T-cell (primary cell): Measurements from ENCODE around the gene CKLF. TPM values are rescaled to one million over a fixed set of nuclear protein-coding genes. Genes with fewer than 3 reads are reported as not detected.
A peak's percentile ranks its signal among the peaks of the same experiment; 100 is the strongest.

Source experiments
- ATAC-seq, 4 experiments: fragments of 200-7000 bp in 3 of 4; fragments of 150-1000 bp in 1 of 4; cut with Tn5 transposase; replicated peaks in 1 of 4; 1 replicate in 3 of 4; 2 replicates in 1 of 4; pipeline ENCODE4 v1.10.0; 2021; ENCODE audit warnings: moderate library complexity in 3 of 4, mild to moderate bottlenecking in 2 of 4, moderate number of reproducible peaks in 1 of 4
- CTCF ChIA-PET, 2 donors: fragments of 300-600 bp; sonication (Branson Sonifier 250); formaldehyde crosslinking; loops; one replicate each; lab custom pipeline; 2022; ENCODE audit warnings: antibody characterized with exemption in 2 of 2; lab: Charles Lee
- POLR2A ChIA-PET, 2 donors: fragments of 300-600 bp; sonication (Branson Sonifier 250); formaldehyde crosslinking; loops; one replicate each; lab custom pipeline; 2022; ENCODE audit warnings: antibody characterized with exemption in 2 of 2; lab: Charles Lee
- DNase-seq, 35 experiments: peaks; one replicate each; pipeline versions ENCODE4 v3.0.0 to v3.0.0-alpha.2; 2013 to 2023
- H3K27ac ChIP-seq: one replicate; pipeline ENCODE4 v1.5.1; 2013; ENCODE audit warnings: low read length
- H3K27me3 ChIP-seq, 2 experiments: replicated peaks in 1 of 2; 1 replicate in 1 of 2; 2 replicates in 1 of 2; pipeline versions ENCODE4 v1.6.1 to v1.7.0; 2013; ENCODE audit warnings: low read length in 1 of 2, mixed read lengths in 1 of 2; ENCODE audit not compliant: control insufficient read depth in 2 of 2, insufficient read depth in 2 of 2; ENCODE audit errors: extremely low read depth in 1 of 2
- H3K36me3 ChIP-seq, 2 donors: 1 replicate in 1 of 2; 2 replicates in 1 of 2; pipeline versions ENCODE4 v1.6.1 to v1.7.0; 2013; ENCODE audit warnings: low read length in 1 of 2; ENCODE audit not compliant: control insufficient read depth in 2 of 2, insufficient read depth in 1 of 2; ENCODE audit errors: extremely low read depth in 1 of 2
- H3K4me1 ChIP-seq, 2 experiments: 1 replicate in 1 of 2; 2 replicates in 1 of 2; pipeline versions ENCODE4 v1.6.1 to v1.7.0; 2013; ENCODE audit warnings: low read length in 2 of 2, mixed read lengths in 1 of 2; ENCODE audit not compliant: insufficient read depth in 2 of 2, control insufficient read depth in 1 of 2; ENCODE audit errors: extremely low read depth in 1 of 2
- H3K4me3 ChIP-seq, 2 donors: 1 replicate in 1 of 2; 2 replicates in 1 of 2; pipeline versions ENCODE4 v1.5.1 to v1.7.0; 2013; ENCODE audit warnings: mild to moderate bottlenecking in 2 of 2, low read length in 1 of 2, moderate library complexity in 1 of 2; ENCODE audit not compliant: control insufficient read depth in 1 of 2; ENCODE audit errors: extremely low read depth in 1 of 2
- H3K9me3 ChIP-seq: 2 replicates; pipeline ENCODE4 v1.7.0; 2013
- H3K27ac Mint-ChIP-seq, 2 donors: one replicate each; pipeline ENCODE4 v1.8.0; 2020 to 2021; ENCODE audit warnings: mild to moderate bottlenecking in 2 of 2, mixed read lengths in 2 of 2
- H3K27me3 Mint-ChIP-seq, 2 donors: one replicate each; pipeline ENCODE4 v1.8.0; 2021 to 2022; ENCODE audit warnings: mixed read lengths in 2 of 2
- H3K36me3 Mint-ChIP-seq: one replicate; pipeline ENCODE4 v1.8.0; 2021; ENCODE audit warnings: mixed read lengths
- H3K4me1 Mint-ChIP-seq, 3 donors: one replicate each; pipeline ENCODE4 v1.8.0; 2020 to 2022; ENCODE audit warnings: mixed read lengths in 3 of 3, mild to moderate bottlenecking in 1 of 3
- H3K4me3 Mint-ChIP-seq, 3 donors: one replicate each; pipeline ENCODE4 v1.8.0; 2020 to 2022; ENCODE audit warnings: mild to moderate bottlenecking in 3 of 3, mixed read lengths in 3 of 3, moderate library complexity in 3 of 3
- H3K9me3 Mint-ChIP-seq, 3 donors: one replicate each; pipeline ENCODE4 v1.8.0; 2020 to 2022; ENCODE audit warnings: mixed read lengths in 3 of 3
- WGBS: methylation state at CpG from one replicate; pipeline ENCODE4 v1.1.5; 2013; ENCODE audit warnings: missing lambda C conversion rate; ENCODE audit not compliant: insufficient coverage; 5-methylcytosine and 5-hydroxymethylcytosine counted together
- total RNA-seq, 35 experiments: library from RNA in 6 of 35; stranded (reverse) in 6 of 35; fragments of 120-200 nt in 1 of 35; gene quantifications; one replicate each; pipeline versions ENCODE4 v1.2.1 to v1.2.4 and lab custom pipeline; 2013 to 2026

The CKLF gene
- total RNA-seq, 5 donors from 2014 or later (not counting 1 experiment from before 2014, with no cell fraction given), result 25.3 to 67.8 (median 58.3) TPM

DNA sequence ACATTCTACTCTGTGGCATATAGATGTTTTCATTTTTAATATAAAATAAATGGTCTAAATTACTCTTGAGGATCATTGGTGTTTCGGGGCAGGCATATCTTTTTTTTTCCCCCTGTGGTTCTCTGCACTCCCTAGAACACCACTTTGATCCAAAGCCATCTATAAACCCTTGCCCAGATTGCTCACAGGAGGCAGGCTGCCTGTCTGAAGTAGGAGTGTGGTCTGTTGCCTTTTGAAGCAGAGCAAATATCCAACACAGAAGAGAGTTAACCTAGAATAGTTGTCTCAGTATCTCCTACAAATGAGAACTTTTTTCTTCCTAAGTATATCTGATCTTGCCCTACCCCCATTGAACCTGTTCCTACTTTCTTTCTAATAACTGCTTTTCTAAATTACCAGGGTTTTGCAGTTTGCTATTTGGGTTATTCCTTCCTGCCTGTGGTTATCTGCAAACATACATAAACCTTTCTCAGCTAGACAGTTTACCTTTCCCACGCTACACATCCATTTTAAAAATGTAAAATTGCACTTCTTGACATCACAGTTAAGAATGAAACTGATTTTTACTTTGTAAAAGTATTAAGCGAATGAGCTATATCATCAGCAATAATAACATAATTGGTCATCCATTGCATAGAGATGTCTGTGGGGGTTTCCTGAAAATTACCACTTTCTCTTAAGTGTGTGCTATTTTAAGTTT lies 9.2 kb downstream of the CKLF start:
- ATAC-seq (no peak), DNase-seq (no peak)
- Mint-ChIP-seq H3K27me3 (no peaks in the 10 kb centered on the region), H3K27ac (peak overlapping the region; percentile 82 to 90), H3K36me3 (peaks cover 22% of the 10 kb centered on the region), H3K4me1 (peaks cover 58 to 75% (median 70%) of the 10 kb centered on the region in 3 donors), H3K4me3 (peak overlapping the region in 2 of 3 donors; percentile 1), H3K9me3 (no peaks in the 10 kb centered on the region)
- Histone ChIP-seq H3K9me3 (no peaks in the 10 kb centered on the region), H3K4me3 (no peak overlapping the region), H3K27me3 (no peaks in the 10 kb centered on the region), H3K4me1 (peaks cover 5 to 32% of the 10 kb centered on the region in 2 experiments), H3K36me3 (peaks cover 4 to 61% of the 10 kb centered on the region in 2 donors), H3K27ac (peak overlapping the region; percentile 30)
- ChIA-PET POLR2A (no interaction called here), CTCF (interaction anchor here (0.5 to 3.9 kb wide), 15 partner anchors 8 to 190 kb away, joined by 3 to 29 read pairs (median 6); partner anchors contain the start of genes CKLF (in 1 of the 2), CMTM3 (in 1 of the 2) and DYNC1LI2 (in 1 of the 2))
- WGBS, result no CpG with 5 or more reads among the region's 3 CpGs

DNA sequence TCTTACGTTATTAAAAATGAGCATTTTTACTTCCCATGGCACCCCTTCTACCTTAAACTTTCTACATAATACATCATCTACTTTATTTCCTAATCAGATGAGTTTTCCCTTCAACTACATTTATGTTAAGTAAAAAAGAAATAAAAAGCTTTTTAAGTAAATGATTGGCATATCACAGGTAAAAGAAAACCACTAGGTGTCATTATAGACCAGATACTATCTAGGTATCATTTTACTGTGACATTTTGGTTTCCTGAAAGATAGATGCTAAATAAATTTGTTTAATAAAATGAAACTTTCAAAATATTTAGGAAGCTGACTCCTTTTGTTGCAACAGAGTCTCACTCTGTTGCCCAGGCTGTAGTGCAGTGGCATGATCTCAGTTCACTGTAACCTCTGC lies 10.0 kb downstream of the CKLF start:
- Histone ChIP-seq H3K27me3 (no peaks in the 10 kb centered on the region), H3K27ac (peak overlapping the region; percentile 19), H3K4me1 (peaks cover 5 to 29% of the 10 kb centered on the region in 2 experiments), H3K4me3 (no peak overlapping the region), H3K36me3 (peaks cover 4 to 69% of the 10 kb centered on the region in 2 donors), H3K9me3 (no peaks in the 10 kb centered on the region)
- H3K4me1 Mint-ChIP-seq, result peaks cover 55 to 67% (median 66%) of the 10 kb centered on the region in 3 donors
- POLR2A ChIA-PET, result interaction anchor here (0.7 to 1.5 kb wide), 2 partner anchors 9 to 17 kb away, joined by 3 to 8 read pairs; partner anchors contain the start of gene CMTM2 (in 1 of the 2)
- no peak overlapping the region for H3K4me3 Mint-ChIP-seq
- no CpG with 5 or more reads among the region's 1 CpG for WGBS
- no peaks in the 10 kb centered on the region for H3K27me3 Mint-ChIP-seq
- no peaks in the 10 kb centered on the region for H3K9me3 Mint-ChIP-seq
- H3K36me3 Mint-ChIP-seq, result peaks cover 29% of the 10 kb centered on the region
- peak overlapping the region; percentile 78 to 81 for H3K27ac Mint-ChIP-seq
- ATAC-seq, result peak in 3 of 4 experiments; percentile 60 to 78 (median 64)
- DNase-seq, result peak in 1 of 35 experiments; percentile 51
- CTCF ChIA-PET, result interaction anchor here (0.6 to 3.9 kb wide), 19 partner anchors 9 to 311 kb away, joined by 3 to 29 read pairs (median 5); partner anchors contain the start of genes CKLF (in 1 of the 2), CMTM3 (in 1 of the 2) and DYNC1LI2 (in 1 of the 2)

DNA sequence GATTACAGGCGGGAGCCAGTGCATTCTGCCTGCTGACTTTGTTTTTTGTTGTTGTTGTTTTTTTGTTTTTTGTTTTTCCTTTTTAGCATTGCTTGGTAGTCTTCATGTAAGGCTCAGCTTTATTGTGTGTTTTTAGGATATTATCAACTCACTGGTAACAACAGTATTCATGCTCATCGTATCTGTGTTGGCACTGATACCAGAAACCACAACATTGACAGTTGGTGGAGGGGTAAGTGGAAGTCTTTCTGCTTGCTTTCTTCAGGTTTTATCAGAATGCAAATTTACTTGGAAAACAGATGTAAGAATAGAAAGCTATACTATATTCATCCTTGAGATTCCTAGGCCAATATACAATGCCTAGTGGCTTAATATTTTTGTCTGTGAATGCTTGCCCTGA lies 10.6 kb downstream of the CKLF start:
- peaks cover 32% of the 10 kb centered on the region for H3K36me3 Mint-ChIP-seq
- Histone ChIP-seq H3K27ac (peak overlapping the region; percentile 7), H3K36me3 (peaks cover 4 to 63% of the 10 kb centered on the region in 2 donors), H3K4me3 (no peak overlapping the region), H3K4me1 (peaks cover 5 to 29% of the 10 kb centered on the region in 2 experiments), H3K9me3 (no peaks in the 10 kb centered on the region), H3K27me3 (no peaks in the 10 kb centered on the region)
- H3K27ac Mint-ChIP-seq, result peak overlapping the region; percentile 78 to 81
- POLR2A ChIA-PET, result interaction anchor here (0.7 to 1.5 kb wide), 3 partner anchors 9 to 17 kb away, joined by 3 to 8 read pairs (median 3); partner anchors contain the start of gene CMTM2 (in 1 of the 2)
- ATAC-seq, result no peak
- H3K4me1 Mint-ChIP-seq, result peaks cover 51 to 63% (median 61%) of the 10 kb centered on the region in 3 donors
- 83% methylated on average over 1 of the region's 2 CpGs for WGBS
- DNase-seq, result no peak
- H3K27me3 Mint-ChIP-seq, result no peaks in the 10 kb centered on the region
- CTCF ChIA-PET, result interaction anchor here (0.5 to 3.9 kb wide), 22 partner anchors 9 to 530 kb away, joined by 3 to 29 read pairs (median 5); partner anchors contain the start of genes CKLF (in 1 of the 2), CMTM3 (in 1 of the 2) and DYNC1LI2 (in 1 of the 2)
- no peaks in the 10 kb centered on the region for H3K9me3 Mint-ChIP-seq
- H3K4me3 Mint-ChIP-seq, result peak overlapping the region in 2 of 3 donors; percentile 13 to 44

DNA sequence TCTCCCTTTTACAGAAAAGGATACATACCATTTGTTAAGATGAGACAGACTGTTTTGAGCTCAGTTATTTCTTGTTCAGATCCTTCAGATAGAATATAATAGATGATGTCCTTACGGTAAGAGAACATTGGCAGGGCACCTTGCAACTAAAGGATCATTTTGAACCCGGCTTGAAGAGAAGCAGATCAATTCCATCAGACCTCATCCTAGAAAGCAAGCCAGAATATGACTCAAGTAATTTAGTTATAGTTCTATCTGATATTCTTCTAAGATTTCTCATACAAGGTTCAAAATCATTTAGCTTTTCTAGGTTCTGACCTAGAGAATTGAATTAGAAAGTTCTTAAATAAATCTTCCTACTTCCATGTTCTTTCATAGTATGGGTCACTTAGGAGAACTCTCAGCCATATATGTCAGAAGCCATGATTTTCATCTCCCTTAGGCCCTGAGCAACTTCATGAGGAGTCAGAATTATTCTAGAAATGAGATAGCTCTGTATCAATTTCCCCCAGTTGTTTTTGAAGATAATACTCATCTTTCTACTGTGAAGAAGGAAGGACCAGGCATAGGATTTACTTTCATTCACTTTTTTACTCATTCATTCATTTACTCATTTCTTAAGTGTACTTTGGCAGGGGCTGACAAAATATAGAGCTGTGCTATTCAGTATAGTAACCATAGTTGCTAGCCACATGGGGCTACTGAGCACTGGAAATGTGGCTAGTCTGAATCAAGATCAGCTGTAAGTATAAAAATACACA lies 11.4 kb downstream of the CKLF start:
- H3K27me3 ChIP-seq, result no peaks in the 10 kb centered on the region
- Mint-ChIP-seq H3K27me3 (no peaks in the 10 kb centered on the region), H3K4me3 (no peak overlapping the region), H3K36me3 (peaks cover 33% of the 10 kb centered on the region), H3K27ac (peak overlapping the region; percentile 78 to 81), H3K9me3 (no peaks in the 10 kb centered on the region), H3K4me1 (peaks cover 49 to 55% (median 54%) of the 10 kb centered on the region in 3 donors)
- DNase-seq (no peak), ATAC-seq (no peak)
- CTCF ChIA-PET, result interaction anchor here (0.5 to 3.9 kb wide), 29 partner anchors 9 to 684 kb away, joined by 3 to 29 read pairs (median 4); partner anchors contain the start of genes CKLF (in 1 of the 2), CMTM3 (in 1 of the 2) and FHOD1 (in 1 of the 2)
- H3K36me3 ChIP-seq, result peaks cover 3 to 56% of the 10 kb centered on the region in 2 donors
- no peak overlapping the region for H3K4me3 ChIP-seq
- POLR2A ChIA-PET, result interaction anchor here (0.6 to 1.5 kb wide), 3 partner anchors 9 to 28 kb away, joined by 3 read pairs; no protein-coding TSS in a partner anchor
- H3K27ac ChIP-seq, result peak overlapping the region; percentile 7
- peaks cover 5 to 28% of the 10 kb centered on the region in 2 experiments for H3K4me1 ChIP-seq
- H3K9me3 ChIP-seq, result no peaks in the 10 kb centered on the region
- WGBS, result no CpG with 5 or more reads among the region's 2 CpGs

DNA sequence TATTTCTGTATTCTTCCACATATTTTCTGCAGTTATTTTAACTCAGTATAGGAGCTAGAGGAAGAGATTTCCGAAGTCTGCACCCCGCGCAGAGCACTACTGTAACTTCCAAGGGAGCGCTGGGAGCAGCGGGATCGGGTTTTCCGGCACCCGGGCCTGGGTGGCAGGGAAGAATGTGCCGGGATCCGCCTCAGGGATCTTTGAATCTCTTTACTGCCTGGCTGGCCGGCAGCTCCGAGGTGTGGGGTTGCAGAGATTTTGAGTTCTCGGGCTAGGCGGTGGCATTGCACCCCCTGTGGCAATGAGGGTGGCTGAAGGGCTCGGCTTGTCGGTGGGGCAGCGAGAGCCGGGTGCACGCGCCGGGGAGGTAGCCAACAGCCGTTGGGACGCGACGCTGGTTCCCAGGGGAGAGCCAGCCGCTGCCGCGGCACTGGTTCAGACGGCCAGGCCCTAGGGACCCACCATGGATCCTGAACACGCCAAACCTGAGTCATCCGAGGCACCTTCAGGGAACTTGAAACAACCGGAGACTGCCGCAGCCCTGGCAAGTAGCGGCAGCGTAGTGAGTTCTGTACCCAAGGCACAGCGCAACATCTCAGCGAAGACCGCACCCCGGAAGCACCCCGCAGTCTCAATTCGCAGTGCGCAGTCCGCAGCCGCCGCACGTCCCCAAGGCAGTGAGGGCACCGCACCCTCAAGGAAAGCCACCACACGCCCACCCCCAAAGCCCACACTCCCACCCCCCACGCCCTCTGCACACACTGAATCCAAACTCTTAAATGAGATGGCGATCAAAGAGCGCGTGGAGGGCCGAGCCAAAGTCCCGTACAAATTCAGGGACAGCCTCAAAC lies 13.9 kb downstream of the CKLF start, which contains the start of gene CMTM1:
TSS of gene CMTM1 (plus strand) at position 389 of the 851 bp plus-strand sequence. CDS start at position 464, 75 bp downstream.
- CTCF ChIA-PET, result no interaction called here

More for the DNA sequence above, 13.9 kb downstream of the CKLF start, which contains the start of gene CMTM1:
- no peaks in the 10 kb centered on the region for H3K9me3 Mint-ChIP-seq
- H3K4me3 Mint-ChIP-seq, result no peak within 1 kb of the TSS
- Histone ChIP-seq H3K27ac (no peak within 1 kb of the TSS), H3K4me1 (peaks cover 5 to 12% of the 10 kb centered on the region in 2 experiments), H3K4me3 (no peak within 1 kb of the TSS), H3K9me3 (no peaks in the 10 kb centered on the region), H3K36me3 (peaks cover 0 to 35% of the 10 kb centered on the region in 2 donors), H3K27me3 (no peaks in the 10 kb centered on the region)
- POLR2A ChIA-PET, result no interaction called here
- ATAC-seq (no peak), DNase-seq (no peak)
- WGBS, result 97% methylated on average over 43 of the region's 54 CpGs
- H3K27me3 Mint-ChIP-seq, result no peaks in the 10 kb centered on the region
- peaks cover 27 to 36% (median 33%) of the 10 kb centered on the region in 3 donors for H3K4me1 Mint-ChIP-seq
- H3K36me3 Mint-ChIP-seq, result peaks cover 30% of the 10 kb centered on the region
- H3K27ac Mint-ChIP-seq, result peak within 1 kb of the TSS; percentile 12 to 14
